Sciatic nerve (tissue), 2 donors: ENCODE results near the gene CD93. TPM values are rescaled to one million over a fixed set of nuclear protein-coding genes. Genes with fewer than 3 reads are reported as not detected.

Experiments
- ATAC-seq: fragments of 200-7000 bp; cut with Tn5 transposase; one replicate; pipeline ENCODE4 v1.9.1; 2020; ENCODE audit warnings: mild to moderate bottlenecking, moderate library complexity
- DNase-seq: peaks from one replicate; pipeline ENCODE4 v3.0.0-alpha.2; 2020; ENCODE audit warnings: low spot score
- intact Hi-C: fragments of 100-400 bp; cut with DNase I; formaldehyde crosslinking; loops from one replicate; pipeline ENCODE4 v1.14.2; 2022
- total RNA-seq: library from RNA; stranded (reverse); fragmentation: NEBNext Ultra II Directional; extraction: Animal tissue kit (Norgen Biotek cat#: 25700); gene quantifications from one replicate; pipeline ENCODE4 v1.2.1, GENCODE V29; 2021
- donor health status: DM: no; HTN: no; CAD: no.
- donor health status: DM: no; HTN: no; CAD: no.

Gene CD93
- total RNA-seq, 1 donor from 2014 or later: 81.0 TPM

DNA sequence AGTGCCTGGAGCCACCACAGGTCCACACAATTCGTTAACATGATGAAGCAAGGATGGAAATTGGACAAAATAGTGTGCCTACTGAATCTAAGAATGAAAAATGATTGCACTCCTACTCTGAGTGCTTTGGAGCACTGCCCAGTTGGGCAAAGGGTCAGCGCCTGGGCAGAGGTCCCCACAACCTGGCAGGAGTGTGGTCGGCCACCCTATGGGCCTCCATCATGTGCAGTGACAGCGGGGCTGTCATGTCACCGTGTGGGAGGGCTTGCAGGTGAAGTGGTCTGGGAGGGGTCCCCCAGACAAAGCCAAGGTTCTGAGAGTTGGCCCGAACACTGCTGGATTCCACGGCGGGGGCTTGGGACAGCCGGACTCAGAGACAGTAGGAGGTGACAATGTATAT is 36.2 kb upstream of the CD93 start:
- DNase-seq: peak; percentile 27

DNA sequence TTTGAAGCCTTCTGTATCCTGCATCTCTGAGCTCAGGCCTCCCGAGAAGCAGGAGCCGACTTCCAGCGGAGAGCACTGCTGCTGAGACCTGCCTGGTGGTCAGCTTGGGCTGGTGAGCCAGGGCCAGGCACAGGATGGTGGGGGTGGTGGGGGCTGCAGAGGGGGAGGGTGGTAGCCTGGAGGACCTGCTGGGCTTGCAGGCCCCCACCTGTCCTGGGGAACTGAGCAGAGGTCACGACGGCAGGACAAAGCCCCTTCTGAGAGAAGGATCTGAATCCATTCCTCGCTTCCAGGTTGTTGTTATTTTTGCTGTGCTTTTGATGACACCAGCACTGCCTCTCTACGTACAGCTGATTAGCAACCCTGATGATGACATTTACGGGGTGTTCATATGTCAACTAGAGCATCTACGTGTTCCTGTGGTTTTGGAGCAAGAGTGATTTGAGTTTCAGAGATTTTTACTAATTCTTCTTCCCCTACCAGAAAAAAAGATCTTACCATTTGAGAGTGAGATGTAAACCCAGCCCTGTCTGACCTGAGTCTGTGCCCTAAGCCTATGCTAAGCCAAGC is 35.7 kb upstream of the CD93 start:
- ATAC-seq (no peak), DNase-seq (peak; percentile 30)
- intact Hi-C loops: no loop called here

More for the DNA sequence above, 36.2 kb upstream of the CD93 start:
- ATAC-seq: no peak
- intact Hi-C loops: no loop called here

DNA sequence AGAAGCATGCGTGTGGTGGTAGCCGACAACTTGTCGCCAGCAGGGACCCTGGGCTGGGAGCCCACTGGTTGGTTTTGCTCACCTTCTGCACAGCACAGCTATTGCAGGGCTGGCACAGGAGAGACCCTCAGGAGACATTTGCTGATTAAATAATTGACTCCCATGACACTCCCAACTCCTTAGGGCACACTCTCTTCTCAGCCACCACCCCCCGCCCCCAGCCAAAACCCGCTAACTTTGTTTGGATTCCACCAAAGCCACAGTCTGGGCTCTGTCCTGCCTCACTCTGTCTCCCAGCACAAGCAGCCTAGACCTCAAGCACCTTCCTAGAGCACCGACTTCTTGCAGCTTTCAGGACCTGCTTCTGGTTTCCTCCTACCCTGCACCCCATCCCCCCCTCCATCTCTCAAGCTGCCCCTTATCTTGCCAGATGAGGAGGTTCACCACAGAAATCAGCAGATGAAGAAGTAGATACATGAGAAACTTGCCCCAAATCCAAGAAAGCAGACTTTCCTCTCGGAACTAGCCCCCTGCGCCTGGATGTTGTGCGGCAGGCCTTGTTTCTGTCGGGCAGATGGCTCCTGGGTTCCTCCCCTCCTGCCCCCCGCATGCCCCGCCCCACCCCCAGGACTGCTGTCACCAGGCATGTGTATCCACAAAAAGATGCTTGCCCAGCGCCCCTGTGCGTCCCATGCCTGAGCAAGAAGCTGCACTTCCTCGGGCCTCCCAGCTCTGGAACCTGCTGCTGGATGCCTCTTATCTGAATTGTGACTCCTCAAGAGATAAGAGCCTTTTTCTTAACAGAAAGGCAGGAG is 35.0 kb upstream of the CD93 start:
- peak; percentile 30 for DNase-seq
- intact Hi-C loops: no loop called here
- ATAC-seq: no peak

DNA sequence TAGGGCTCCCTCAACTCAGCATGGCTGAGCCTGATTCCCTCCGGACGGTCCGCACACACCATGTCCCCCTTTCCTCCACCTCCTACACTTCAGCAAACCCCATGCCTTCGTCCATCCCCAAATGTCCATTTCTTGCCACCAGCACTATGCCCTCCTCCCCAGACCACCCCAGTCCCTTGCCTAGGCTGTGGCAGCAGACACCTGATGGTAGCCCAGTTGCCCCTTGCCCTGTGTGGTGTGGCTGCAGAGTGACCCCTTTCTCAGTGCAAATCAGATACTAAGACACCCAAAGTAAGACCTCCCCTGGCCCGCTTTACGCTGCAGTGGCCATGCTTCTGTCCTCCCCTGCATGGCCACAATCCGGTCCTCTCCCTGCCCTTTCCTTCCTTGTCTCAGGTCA is 34.1 kb upstream of the CD93 start:
- intact Hi-C loops: no loop called here
- DNase-seq: peak; percentile 42
- no peak for ATAC-seq

DNA sequence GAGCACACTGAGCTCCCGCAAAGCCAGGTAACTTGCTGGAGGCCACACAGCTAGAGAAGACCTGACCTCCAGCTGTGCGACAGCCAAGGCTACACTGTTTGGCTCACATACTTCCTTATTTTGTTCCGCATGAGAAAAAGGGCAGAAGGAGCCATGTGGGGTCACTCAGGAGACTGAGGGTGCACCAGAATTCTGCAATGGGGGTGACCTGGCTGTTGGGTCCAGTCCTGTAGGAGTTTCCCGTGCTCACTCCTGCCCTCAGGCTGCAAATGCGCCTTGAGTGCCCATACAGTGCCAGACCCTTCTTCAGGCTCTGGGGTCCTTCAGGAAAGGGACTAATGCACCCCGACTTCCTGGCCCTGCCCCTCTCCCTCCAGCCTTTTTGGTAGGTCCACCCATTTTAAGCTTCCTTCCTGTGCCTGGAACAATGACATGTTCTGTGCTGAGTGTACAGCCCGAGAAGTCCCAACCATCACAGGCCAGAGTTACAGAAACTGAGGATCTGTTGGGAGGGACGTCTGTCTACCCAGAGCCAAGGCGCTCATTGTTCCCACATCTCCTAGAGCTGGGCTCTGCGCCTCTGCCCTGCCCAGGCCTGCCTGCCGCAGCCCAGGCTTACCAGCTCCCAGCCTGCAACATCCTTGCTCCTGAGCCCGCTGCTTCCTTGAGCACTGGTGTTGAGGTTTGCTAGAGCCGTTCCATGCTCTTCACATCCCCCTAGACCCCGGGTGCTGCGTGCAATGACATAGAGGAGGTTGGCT is 33.5 kb upstream of the CD93 start:
- ATAC-seq (peak; percentile 11), DNase-seq (peak; percentile 42)
- intact Hi-C loops: no loop called here

DNA sequence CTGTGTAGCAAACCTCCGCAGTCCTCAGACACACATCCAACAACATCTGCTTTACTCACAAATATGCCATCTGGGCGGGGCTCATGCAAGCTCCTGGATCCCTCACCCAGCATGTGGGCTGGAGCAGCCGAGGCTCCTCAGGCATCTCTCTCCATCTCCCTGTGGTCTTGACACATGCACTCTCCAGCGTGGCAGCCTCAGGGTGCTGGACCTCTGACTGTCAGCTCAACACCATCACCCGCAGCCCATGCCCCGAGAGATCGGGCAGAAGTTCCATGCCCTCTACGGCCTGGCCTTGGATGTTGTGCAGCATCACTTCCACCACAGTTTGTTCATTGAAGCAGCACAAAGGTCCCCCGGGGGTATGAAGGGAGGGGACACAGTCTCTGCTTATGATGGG is 32.6 kb upstream of the CD93 start:
- peak; percentile 31 for DNase-seq
- intact Hi-C loops: no loop called here
- no peak for ATAC-seq

DNA sequence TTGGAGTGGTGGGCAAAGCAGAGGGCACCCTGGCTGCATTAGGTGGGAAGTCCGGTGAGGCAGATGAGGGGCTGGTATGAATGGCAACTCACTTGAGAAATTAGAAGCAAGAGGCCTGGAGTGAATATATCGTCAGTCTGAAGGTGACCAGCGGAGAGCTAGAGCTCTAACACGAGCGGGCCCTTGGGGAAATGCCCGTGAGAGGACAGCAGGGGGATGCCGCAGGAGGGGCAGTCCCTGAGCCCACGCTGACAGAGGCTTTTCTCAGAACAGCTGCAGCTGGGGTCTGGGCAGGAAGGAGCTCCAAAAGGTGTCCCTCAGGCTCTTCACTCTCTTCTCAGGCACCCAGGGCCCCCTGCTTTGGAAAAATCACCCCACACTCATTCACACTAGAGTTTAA is 32.0 kb upstream of the CD93 start:
- no peak for ATAC-seq
- DNase-seq: no peak
- intact Hi-C loops: no loop called here

DNA sequence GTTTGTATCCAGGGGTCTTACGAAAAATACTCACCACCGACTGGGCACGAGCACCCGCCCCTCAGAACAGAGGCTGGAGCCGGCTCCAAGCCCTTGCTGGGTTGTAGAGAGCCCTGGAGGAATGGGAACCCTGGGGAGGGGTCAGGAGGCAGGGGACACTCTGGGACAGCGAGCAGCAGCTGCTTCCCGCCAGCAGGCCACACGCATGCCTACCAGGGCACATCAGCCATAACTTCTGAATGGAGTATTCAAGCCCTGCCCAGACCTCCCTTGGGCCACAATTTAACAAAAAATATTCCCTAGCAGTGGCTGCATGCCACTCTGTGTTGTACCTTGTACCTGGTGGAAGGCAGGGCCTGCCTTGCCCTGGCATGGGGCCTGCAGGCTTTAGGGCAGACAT is 31.6 kb upstream of the CD93 start:
- intact Hi-C loops: no loop called here
- no peak for ATAC-seq
- DNase-seq: no peak

DNA sequence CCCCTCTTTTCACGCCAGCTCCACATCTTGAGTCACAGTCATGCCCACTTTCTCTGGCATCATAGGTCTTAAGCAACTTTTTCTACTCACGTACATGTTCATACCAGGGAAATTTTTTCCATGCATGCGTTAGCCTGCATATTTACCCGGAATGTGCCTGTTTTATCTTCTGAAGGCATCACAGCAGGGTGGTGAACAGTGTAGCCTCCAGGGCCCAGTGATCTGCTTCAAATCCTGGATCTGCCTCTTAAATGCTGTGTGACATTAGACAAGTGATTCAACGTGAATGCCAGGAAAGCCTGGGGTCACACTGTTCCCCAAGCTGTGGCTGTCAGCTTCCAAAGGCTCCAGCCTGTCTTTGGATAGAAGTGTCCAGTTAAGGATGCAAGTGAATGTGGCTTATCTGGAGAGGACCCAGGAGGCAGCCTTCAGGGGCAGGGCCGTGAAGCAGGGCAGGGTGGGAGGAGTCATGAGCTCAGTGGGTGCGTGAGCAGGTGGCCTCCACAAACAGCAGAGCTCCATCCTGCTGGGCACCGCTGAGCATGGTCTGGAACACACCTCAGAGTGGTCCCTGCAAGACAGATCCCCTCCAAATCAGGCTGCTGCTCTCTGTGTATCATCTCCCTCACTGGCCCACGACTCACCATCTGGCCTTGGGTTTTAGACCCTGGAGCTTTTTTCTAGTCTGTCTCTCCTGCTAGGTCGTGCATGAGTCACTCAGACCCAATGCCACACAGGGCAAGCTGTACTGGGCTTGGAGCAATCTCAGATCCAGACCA is 30.4 kb upstream of the CD93 start:
- intact Hi-C loops: no loop called here
- DNase-seq (no peak), ATAC-seq (no peak)

DNA sequence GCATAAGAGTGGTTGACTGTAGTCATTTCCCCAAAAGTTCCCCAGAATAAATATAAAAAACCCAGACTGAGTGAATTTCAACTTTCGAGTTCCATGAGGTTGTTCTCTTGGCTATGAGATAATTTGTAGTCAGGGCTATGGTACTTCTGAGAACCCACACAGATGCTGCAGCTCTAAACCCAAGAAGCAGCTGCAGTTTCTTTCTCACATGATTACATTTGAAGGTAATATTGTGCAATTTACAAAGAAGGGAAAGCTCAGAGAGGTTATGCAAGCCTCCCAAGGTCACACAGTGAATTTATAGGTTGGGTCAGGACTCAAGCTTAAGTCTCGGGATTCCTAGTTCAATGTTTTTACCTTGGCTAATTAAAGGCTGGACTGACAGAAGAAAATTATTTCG is 29.7 kb upstream of the CD93 start:
- ATAC-seq (peak; percentile 50), DNase-seq (no peak)
- intact Hi-C loops: no loop called here

DNA sequence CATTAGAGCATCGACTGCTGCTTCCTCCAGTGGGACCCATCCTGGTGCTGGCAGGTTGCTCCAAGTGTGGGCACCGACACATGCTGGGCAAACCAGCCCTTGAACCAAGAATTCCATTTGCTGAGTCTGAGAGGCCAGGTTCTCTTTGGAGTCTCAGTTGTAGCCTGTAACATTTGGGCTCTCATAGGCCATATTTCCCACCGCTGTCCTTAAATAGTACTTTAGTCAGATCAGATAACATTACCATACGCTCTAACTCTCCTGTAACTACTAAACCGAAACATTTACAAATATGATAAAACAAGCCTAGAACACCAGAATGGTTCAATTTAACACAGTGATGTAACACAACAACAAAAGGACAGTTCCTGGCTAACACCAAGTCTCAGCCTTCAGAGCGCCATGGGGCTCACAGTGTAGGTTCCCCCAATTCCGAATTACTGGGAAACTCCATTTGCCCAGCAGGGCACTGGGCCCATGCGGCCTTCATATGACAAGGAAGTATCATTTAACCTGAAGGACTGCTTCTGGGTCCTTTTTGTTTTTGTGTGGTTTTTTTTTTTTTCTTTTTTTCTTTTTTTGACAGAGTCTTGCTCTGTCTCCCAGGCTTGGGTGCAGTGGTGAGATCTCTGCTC is 28.4 kb upstream of the CD93 start:
- ATAC-seq (no peak), DNase-seq (no peak)
- intact Hi-C loops: no loop called here

DNA sequence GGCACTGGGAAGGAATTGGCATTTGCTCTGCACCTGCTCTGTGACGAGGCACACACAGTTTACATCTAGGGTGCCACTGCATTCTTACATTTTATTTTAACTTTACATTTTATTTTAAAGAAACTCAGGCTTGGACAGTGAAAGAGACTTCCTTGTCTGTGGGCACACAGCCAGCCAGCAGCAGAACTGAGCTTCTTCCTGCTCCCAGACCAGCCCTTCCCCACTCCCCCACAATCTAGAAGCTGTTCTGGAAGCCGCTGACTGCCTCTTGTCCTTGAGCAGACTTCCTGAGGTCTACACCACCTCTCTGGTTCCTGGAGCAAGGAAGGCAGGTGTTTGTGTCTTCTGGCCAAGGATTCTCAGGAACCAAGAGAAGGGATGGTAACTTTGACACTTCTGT is 27.9 kb upstream of the CD93 start:
- DNase-seq: no peak
- intact Hi-C loops: no loop called here
- ATAC-seq: peak; percentile 45

DNA sequence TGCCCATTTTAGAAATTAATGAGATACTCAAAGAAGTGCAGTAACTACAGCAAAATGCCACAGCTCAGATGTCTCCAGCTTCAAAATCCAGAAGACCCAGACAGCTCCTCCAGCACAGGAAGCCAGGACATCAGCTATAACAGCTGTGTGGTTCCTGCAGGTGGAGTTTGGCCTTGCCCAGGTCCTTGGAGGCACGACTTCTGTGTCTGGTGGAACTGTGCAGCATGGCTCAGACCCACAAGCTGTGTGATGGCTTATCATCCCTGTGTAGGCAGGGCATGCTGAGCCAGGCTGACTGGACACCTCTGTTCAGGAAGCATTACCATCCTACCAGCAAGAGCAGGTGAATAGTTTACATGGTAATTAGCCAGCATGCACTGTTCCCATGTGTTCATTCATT is 26.5 kb upstream of the CD93 start:
- intact Hi-C loops: no loop called here
- DNase-seq: no peak
- ATAC-seq: no peak

DNA sequence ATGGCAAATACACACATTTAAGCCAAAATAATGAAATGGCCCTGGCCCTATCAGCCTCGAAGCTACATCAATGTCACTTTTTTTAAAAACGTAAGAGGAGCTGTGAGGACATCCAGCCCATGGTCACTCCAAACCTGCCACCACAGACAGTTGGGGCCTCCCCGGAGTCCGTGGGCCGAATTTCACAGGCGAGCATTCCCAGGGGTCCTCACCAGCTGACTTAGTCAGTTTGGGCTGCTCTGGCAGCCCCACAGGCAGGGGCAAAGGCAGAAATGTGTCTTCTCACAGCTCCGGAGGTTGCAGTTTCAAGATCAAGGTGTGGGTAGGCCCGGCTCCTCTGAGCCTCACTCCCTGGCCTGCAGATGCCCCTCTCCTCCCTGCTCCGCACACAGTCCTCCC is 25.8 kb upstream of the CD93 start:
- no peak for ATAC-seq
- intact Hi-C loops: no loop called here
- no peak for DNase-seq

DNA sequence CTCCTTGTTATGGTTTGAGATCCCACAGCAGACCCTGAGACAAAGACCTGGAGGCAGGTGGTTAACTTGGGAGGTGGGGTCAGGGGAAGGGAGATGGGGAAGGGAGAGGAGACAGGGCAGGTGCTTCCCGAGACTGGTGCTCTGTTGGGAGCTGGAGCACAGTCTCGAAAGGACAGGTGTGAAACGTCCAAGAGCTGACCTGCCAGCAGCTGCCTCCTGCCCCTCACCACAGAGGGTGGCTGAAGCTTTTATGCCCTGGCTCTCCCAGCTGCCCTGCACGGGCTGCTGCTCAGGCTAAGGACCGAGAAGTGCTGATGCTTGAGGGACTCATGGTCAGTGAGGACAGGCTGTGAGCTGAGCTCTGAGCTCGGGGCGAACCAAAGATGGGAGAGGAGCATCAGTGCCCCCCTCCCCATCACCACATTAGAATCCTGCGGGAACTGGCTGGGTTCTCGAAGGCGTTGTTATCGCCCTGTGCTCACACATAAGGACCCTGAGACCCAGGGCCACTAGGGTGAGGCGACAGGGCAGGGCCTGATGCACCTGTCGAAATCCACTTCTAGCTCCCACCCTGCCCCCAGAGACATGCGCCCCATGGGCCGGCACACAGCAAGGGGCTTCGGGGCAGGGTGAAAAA is 25.3 kb upstream of the CD93 start:
- DNase-seq: no peak
- intact Hi-C loops: no loop called here
- no peak for ATAC-seq

DNA sequence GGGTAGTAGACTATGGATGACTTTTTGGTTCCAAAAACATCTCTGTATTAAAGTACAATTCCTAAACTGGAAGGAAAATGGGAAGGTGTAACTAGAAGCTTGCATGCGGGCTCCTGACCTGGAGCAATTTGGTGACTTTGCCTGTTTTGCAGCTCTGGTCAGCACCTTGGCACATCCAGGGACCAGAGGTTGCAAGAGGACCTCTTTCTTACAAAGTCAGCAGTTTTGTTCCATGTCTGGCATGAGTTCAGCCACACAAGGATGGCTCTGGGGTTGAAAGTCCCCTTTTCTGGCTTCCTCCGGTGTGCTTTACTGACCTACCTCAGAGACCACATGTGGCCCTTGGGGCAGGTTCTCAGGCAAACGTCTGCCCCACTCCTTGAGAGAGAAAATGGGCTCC is 22.7 kb upstream of the CD93 start:
- DNase-seq: no peak
- ATAC-seq: no peak
- intact Hi-C loops: no loop called here

DNA sequence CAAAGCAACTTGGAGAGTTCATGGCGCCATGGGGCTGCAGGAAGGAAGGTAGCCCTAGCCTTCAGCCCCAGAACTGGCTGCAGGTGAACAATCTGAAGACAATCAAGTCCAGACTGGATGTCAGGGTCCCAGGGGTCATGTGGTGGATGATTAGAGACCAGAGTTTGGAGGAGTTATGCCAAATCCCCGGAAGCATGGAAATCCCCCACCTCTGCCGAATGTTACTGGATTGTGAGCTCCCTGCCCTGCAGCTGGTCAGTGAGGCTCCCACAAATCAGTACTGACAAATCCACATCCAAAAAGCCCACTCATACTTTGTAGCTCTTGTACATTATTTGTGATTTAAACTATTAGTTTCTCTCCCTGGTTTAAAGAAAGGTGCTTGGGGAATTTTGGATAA is 21.3 kb upstream of the CD93 start:
- no peak for ATAC-seq
- DNase-seq: no peak
- intact Hi-C loops: no loop called here

DNA sequence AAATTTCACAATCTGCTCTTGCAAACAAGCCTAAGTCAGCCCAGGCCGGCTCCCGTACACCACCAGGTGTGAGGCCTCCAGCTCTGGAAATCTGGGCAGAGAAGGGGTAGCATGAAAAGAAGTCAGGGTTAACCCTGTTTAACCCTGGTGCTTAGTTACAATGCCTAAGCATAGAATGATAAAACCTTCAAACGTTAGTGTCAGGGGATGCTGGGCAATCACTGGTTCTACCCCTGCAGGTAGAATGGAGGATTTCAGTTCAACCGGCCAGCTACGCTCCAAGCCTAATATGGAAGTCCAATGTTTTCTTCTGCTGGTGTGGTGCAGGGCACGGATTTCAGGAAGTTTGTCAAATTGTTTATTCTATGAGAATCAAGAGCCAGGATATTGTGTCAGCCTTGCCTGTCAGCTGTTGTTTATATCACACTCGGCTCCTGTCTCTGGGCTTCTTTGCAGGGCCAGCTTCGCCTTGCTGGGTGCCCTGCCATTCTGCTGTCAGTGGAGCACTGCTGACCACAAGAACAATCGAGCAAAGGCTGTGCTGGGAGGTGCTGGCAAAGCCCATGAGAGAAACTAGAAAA is 20.2 kb upstream of the CD93 start:
- DNase-seq (no peak), ATAC-seq (peak; percentile 67)
- intact Hi-C loops: no loop called here
